Ovary (tissue), 9 donors: ENCODE data around the gene PAK1. TPM values are rescaled to one million over a fixed set of nuclear protein-coding genes. Genes with fewer than 3 reads are reported as not detected.

Experiments
- DNase-seq, 5 donors: peaks; one replicate each; pipeline ENCODE4 v3.0.0-alpha.2; 2019 to 2020
- H3K27ac ChIP-seq, 2 donors: fragments of 200-600 bp; one replicate each; pipeline versions ENCODE4 v1.5.1 to v1.8.0; 2019 to 2022
- H3K27me3 ChIP-seq: fragments of 200-600 bp; one replicate; pipeline ENCODE4 v1.8.0; 2022
- H3K36me3 ChIP-seq: fragments of 200-600 bp; sonication (generic); one replicate; pipeline ENCODE4 v1.5.1; 2019
- H3K4me1 ChIP-seq: one replicate; pipeline ENCODE4 v1.8.1; 2013; ENCODE audit warnings: mild to moderate bottlenecking, moderate library complexity; ENCODE audit not compliant: insufficient read depth
- H3K4me3 ChIP-seq: fragments of 200-600 bp; sonication (generic); one replicate; pipeline ENCODE4 v1.5.1; 2017
- H3K9me3 ChIP-seq, 2 donors: fragments of 200-600 bp in 1 of 2; sonication (generic) in 1 of 2; one replicate each; pipeline versions ENCODE4 v1.5.1 to v1.8.1; 2013 to 2019; ENCODE audit warnings: mild to moderate bottlenecking in 1 of 2, moderate library complexity in 1 of 2
- EP300 ChIP-seq: sonication (generic); formaldehyde crosslinking; IDR thresholded peaks from one replicate; pipeline ENCODE4 v1.6.1; 2017; ENCODE audit warnings: antibody characterized with exemption
- POLR2A ChIP-seq: fragments of 450-650 bp; IDR thresholded peaks from one replicate; pipeline ENCODE4 v1.6.1; 2017; ENCODE audit warnings: antibody characterized with exemption, mild to moderate bottlenecking, moderate library complexity
- WGBS, 3 donors: extraction: QIAGEN DNeasy Blood & Tissue Kit in 1 of 3; methylation state at CpG; one replicate each; pipeline versions ENCODE4 v1.1.5 to v1.1.7; 2013 to 2017; 5-methylcytosine and 5-hydroxymethylcytosine counted together
- intact Hi-C, 4 donors: fragments of 100-400 bp; cut with DNase I; formaldehyde crosslinking; loops; one replicate each; pipeline versions ENCODE4 v1.11.0 to v1.15.1; 2022 to 2023
- polyA plus RNA-seq, 2 donors: library from polyadenylated mRNA; stranded (reverse); fragments of 200-250 nt in 1 of 2; fragments of 350-450 nt in 1 of 2; fragmentation: Illumina TruSeq in 1 of 2; extraction: RNeasy Lipid Tissue Mini Kit (QIAGEN cat#74804) in 1 of 2; gene quantifications; one replicate each; pipeline ENCODE4 v1.2.3, GENCODE V29; 2013 to 2014
- total RNA-seq, 7 donors: library from RNA; depleted of rRNA in 2 of 7; stranded (reverse); fragments of >200 nt in 2 of 7; fragmentation: NEBNext Ultra II Directional in 3 of 7; extraction: Animal tissue kit (Norgen Biotek cat#: 25700) in 3 of 7; gene quantifications; one replicate each; pipeline versions ENCODE4 v1.1.0 to v1.2.4, GENCODE V29; 2016 to 2023
- TF ChIP-seq, protein P1 (sequence below), 3 donors: fragments of 450-650 bp in 2 of 3; fragments of 200-600 bp in 1 of 3; IDR thresholded peaks; one replicate each; pipeline versions ENCODE4 v1.5.1 to v1.8.0; 2016 to 2022; ENCODE audit warnings: antibody characterized with exemption in 3 of 3, mild to moderate bottlenecking in 1 of 3
- donor health status: DM: no; HTN: no; CAD: no; lungs with moderate emphysema.
- donor health status: DM: no; HTN: no; CAD: no.
- donor health status: Bipolar disorder and iron deficiency.
- donor health status: DM: yes; HTN: yes; CAD: no.
- donor health status: DM: no; HTN: no; CAD: no.
- donor health status: DM: yes; HTN: yes; CAD: no.

The PAK1 gene
- total and polyA plus RNA-seq, 9 donors = 18.4 to 53.0 (median 42.3) TPM

DNA sequence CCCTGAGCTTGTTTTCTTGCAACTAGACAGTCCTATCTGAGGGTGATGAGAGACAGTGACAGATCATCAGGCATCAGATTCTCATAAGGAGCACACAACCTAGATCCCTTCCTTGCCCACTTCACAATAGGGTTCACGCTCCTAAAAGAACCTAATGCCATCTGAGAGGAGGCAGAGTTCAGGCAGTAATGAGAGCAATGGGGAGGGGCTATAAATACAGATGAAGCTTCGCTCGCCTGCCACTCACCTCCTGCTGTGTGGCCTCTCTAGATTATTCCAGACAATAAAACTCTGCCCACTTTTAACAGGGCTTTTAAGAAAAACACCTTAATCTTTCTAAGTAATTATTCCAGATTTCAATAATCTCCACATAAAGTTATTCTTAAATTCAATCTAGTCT, 43.9 kb upstream of the PAK1 start:
- TF ChIP-seq POLR2A (no peak), EP300 (no peak)
- TF ChIP-seq, protein P1, sequence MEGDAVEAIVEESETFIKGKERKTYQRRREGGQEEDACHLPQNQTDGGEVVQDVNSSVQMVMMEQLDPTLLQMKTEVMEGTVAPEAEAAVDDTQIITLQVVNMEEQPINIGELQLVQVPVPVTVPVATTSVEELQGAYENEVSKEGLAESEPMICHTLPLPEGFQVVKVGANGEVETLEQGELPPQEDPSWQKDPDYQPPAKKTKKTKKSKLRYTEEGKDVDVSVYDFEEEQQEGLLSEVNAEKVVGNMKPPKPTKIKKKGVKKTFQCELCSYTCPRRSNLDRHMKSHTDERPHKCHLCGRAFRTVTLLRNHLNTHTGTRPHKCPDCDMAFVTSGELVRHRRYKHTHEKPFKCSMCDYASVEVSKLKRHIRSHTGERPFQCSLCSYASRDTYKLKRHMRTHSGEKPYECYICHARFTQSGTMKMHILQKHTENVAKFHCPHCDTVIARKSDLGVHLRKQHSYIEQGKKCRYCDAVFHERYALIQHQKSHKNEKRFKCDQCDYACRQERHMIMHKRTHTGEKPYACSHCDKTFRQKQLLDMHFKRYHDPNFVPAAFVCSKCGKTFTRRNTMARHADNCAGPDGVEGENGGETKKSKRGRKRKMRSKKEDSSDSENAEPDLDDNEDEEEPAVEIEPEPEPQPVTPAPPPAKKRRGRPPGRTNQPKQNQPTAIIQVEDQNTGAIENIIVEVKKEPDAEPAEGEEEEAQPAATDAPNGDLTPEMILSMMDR (IDR thresholded peaks at IDR 0.05) = no peak
- Histone ChIP-seq H3K36me3 (no peaks in the 10 kb centered on the region), H3K27ac (no peak overlapping the region), H3K27me3 (no peaks in the 10 kb centered on the region), H3K4me3 (no peak overlapping the region), H3K9me3 (no peaks in the 10 kb centered on the region), H3K4me1 (no peaks in the 10 kb centered on the region)
- WGBS, 3 donors = 93 to 98% (median 96%) methylated on average over 3 of the region's 3 CpGs
- intact Hi-C loops = no loop called here
- DNase-seq = no peak

DNA sequence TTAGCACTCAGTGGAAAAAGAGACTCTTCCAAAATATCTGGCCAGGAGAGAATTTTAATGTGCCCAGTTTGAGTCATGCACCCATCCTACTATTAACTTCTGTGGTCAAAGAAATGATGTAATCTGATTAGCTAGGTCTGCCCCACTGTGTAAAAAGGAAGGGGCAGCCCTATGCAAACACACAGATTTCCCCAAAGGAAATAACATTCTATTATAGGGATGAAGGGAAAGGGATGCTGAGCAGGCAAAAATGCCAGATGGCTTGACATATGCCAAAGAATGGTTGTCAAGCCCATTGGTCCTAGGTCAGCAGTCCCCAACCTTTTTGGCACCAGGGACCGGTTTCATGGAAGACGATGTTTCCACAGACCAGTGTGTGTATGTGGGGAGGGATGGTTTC, 43.3 kb upstream of the PAK1 start:
- DNase-seq = no peak
- no peak for TF ChIP-seq EP300
- TF ChIP-seq, protein P1 (IDR thresholded peaks at IDR 0.05) = no peak
- no peak for TF ChIP-seq POLR2A
- Histone ChIP-seq H3K4me3 (no peak overlapping the region), H3K4me1 (no peaks in the 10 kb centered on the region), H3K9me3 (no peaks in the 10 kb centered on the region), H3K27ac (no peak overlapping the region), H3K27me3 (no peaks in the 10 kb centered on the region), H3K36me3 (no peaks in the 10 kb centered on the region)
- intact Hi-C loops = no loop called here
- WGBS, 3 donors = 85 to 95% (median 95%) methylated on average over 2 of the region's 2 CpGs

DNA sequence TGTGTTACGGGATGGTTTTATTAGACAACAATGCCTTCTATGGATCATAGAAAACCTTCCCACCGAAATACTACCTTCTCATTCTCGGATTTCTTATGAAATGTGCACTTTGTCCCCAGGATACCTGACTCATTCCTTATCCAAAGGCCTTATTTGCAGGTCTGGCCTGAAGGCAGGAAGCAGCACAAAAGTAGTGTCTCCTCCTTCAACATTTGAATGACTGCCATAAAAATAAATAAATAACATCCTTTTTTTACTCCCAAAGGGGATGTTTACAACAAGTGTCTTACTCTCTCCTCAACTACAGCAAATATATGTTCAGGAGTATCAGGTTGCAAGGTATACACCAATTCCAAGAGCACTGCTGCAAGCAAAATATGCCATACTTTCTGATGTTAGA, 41.6 kb upstream of the PAK1 start:
- Histone ChIP-seq H3K36me3 (no peaks in the 10 kb centered on the region), H3K27me3 (no peaks in the 10 kb centered on the region), H3K27ac (no peak overlapping the region), H3K9me3 (no peaks in the 10 kb centered on the region), H3K4me3 (no peak overlapping the region), H3K4me1 (no peaks in the 10 kb centered on the region)
- DNase-seq = no peak
- 84 to 88% (median 87%) methylated on average over 3 of the region's 3 CpGs for WGBS, 3 donors
- intact Hi-C loops = no loop called here
- TF ChIP-seq, protein P1 (IDR thresholded peaks at IDR 0.05) = no peak
- TF ChIP-seq POLR2A (no peak), EP300 (no peak)

DNA sequence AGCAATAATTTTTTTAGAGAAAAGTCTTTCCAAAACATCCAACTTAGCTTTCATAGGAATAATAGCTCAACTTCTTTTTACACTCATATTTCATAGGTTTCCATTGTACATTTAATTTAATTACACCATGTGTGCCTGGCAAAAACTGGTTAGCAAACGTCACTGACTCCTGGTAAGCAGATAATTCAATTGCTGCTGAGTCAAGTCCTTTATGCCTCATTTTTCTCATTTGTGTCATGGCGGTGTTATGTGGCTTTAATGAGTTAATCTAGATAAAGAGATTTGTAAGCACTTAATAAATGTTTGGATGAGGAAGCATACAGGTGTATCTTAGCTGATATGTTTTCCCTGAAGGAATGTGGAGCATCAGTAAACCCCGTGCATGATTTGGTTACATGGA, 41.2 kb upstream of the PAK1 start:
- H3K4me1 ChIP-seq = no peaks in the 10 kb centered on the region
- intact Hi-C loops = no loop called here
- H3K27me3 ChIP-seq = no peaks in the 10 kb centered on the region
- DNase-seq = no peak
- H3K4me3 ChIP-seq = no peak overlapping the region
- no peaks in the 10 kb centered on the region for H3K9me3 ChIP-seq
- WGBS, 3 donors = 80 to 86% (median 82%) methylated on average over 3 of the region's 3 CpGs
- H3K27ac ChIP-seq = no peak overlapping the region
- no peak for TF ChIP-seq POLR2A
- TF ChIP-seq, protein P1 (IDR thresholded peaks at IDR 0.05) = no peak
- TF ChIP-seq EP300 = no peak
- H3K36me3 ChIP-seq = no peaks in the 10 kb centered on the region

DNA sequence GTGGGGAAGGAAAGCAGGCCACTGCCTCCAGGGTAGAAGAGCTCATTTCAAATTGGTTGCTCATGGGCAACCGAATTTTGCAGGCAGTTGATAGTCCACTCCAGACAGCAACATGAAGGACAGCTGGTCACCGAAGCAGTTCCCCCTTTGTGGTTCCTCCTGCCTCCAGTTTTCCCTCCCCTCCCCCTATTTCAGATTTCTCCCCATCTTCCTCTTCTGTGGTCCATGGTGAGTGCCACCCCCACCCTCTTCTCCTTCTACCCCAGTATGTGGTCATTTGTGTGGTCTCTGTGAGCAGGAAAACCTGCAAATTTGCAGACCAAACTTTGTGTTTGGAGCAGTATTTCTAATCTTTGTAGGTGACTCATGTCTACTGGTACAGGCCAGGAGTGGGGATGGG, 38.2 kb upstream of the PAK1 start:
- H3K9me3 ChIP-seq = no peaks in the 10 kb centered on the region
- intact Hi-C loops = no loop called here

More for the DNA sequence above, 38.2 kb upstream of the PAK1 start:
- TF ChIP-seq, protein P1 (IDR thresholded peaks at IDR 0.05) = no peak
- TF ChIP-seq POLR2A (no peak), EP300 (no peak)
- Histone ChIP-seq H3K27me3 (no peaks in the 10 kb centered on the region), H3K27ac (no peak overlapping the region), H3K4me3 (no peak overlapping the region), H3K36me3 (no peaks in the 10 kb centered on the region), H3K4me1 (no peaks in the 10 kb centered on the region)
- DNase-seq = no peak
- WGBS, 3 donors = 78 to 86% (median 85%) methylated on average over 2 of the region's 2 CpGs
